ENCODE results near the gene ICAM5. TPM values are rescaled to one million over a fixed set of nuclear protein-coding genes. Genes with fewer than 3 reads are reported as not detected.

The ICAM5 gene
- total RNA-seq, 4 donors from 2014 or later = 0.31 to 1.1 (median 0.53) TPM

DNA sequence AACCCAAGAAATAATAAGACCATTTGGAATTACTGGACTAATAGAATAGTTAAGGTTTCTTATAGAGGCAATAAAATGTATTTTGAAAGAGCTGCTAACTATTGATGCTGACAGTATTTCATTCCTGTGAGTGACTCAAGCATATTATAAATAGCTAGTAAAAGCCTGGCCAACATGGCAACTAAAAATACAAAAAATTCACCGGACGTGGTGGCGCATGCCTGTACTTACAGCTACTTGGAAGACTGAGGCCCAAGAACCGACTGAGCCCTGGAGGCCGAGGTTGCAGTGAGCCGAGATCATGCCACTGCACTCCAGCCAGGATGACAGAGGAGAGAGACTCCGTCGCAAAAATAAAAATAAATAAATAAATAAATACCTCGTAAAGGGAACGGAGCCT lies 55.0 kb downstream of the ICAM5 start:
- no peak for ATAC-seq (ENCODE audit: low FRiP score)
- TF ChIP-seq, protein P1, sequence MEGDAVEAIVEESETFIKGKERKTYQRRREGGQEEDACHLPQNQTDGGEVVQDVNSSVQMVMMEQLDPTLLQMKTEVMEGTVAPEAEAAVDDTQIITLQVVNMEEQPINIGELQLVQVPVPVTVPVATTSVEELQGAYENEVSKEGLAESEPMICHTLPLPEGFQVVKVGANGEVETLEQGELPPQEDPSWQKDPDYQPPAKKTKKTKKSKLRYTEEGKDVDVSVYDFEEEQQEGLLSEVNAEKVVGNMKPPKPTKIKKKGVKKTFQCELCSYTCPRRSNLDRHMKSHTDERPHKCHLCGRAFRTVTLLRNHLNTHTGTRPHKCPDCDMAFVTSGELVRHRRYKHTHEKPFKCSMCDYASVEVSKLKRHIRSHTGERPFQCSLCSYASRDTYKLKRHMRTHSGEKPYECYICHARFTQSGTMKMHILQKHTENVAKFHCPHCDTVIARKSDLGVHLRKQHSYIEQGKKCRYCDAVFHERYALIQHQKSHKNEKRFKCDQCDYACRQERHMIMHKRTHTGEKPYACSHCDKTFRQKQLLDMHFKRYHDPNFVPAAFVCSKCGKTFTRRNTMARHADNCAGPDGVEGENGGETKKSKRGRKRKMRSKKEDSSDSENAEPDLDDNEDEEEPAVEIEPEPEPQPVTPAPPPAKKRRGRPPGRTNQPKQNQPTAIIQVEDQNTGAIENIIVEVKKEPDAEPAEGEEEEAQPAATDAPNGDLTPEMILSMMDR (IDR thresholded peaks at IDR 0.05) = no peak
- no peak for DNase-seq (ENCODE audit: low spot score)

Small RNA genes within 50 kb of the gene (small RNA-seq; reads per million reads assigned to genes)
- gene AC011511.1 (not detected), gene AC011511.4 (not detected)

Other genes with a start within 250 kb of the ICAM5 start
- gene SHFL, start 203.6 kb upstream of the ICAM5 start, total RNA-seq = 10 to 100 TPM; 20.7 to 36.7 (median 27.7) TPM
- under 1 TPM in 3 of 4 donors, not detected in 1; 0.31 to 0.84 (median 0.37) TPM for gene ANGPTL6, start 187.3 kb upstream of the ICAM5 start, total RNA-seq
- 10 to 100 TPM; 25.0 to 79.7 (median 32.0) TPM for gene PPAN, start 183.6 kb upstream of the ICAM5 start, total RNA-seq
- 10 to 100 TPM in 1 of 4 donors, 1 to 10 TPM in 3; 2.7 to 18.7 (median 4.7) TPM for gene P2RY11, start 178.3 kb upstream of the ICAM5 start, total RNA-seq
- 100 to 1,000 TPM; 223 to 282 (median 242) TPM for gene EIF3G, start 170.1 kb upstream of the ICAM5 start, total RNA-seq
- gene DNMT1, start 95.0 kb upstream of the ICAM5 start, total RNA-seq = 10 to 100 TPM; 38.4 to 84.7 (median 50.2) TPM
- 10 to 100 TPM; 15.1 to 16.8 (median 15.9) TPM for gene S1PR2, start 58.6 kb upstream of the ICAM5 start, total RNA-seq
- 10 to 100 TPM; 44.6 to 73.3 (median 65.7) TPM for gene MRPL4, start 37.7 kb upstream of the ICAM5 start, total RNA-seq
- 100 to 1,000 TPM in 2 of 4 donors, 10 to 100 TPM in 2; 20.7 to 286 (median 81.0) TPM for gene ICAM1, start 18.8 kb upstream of the ICAM5 start, total RNA-seq
- 1 to 10 TPM in 3 of 4 donors, under 1 TPM in 1; 0.82 to 7.5 (median 2.0) TPM for gene ICAM4, start 3.0 kb upstream of the ICAM5 start, total RNA-seq
- 1 to 10 TPM in 1 of 4 donors, under 1 TPM in 3; 0.19 to 2.4 (median 0.94) TPM for gene ZGLP1, start 19.9 kb downstream of the ICAM5 start, total RNA-seq
- gene FDX2, start 26.1 kb downstream of the ICAM5 start, total RNA-seq = 10 to 100 TPM in 3 of 4 donors, 1 to 10 TPM in 1; 9.0 to 26.2 (median 17.8) TPM
- 10 to 100 TPM; 12.4 to 23.9 (median 15.8) TPM for gene RAVER1, start 43.6 kb downstream of the ICAM5 start, total RNA-seq
- gene ICAM3, start 49.7 kb downstream of the ICAM5 start, total RNA-seq = 10 to 100 TPM in 1 of 4 donors, 1 to 10 TPM in 3; 7.7 to 41.1 (median 9.4) TPM
- 100 to 1,000 TPM in 1 of 4 donors, 10 to 100 TPM in 3; 60.2 to 137 (median 76.9) TPM for gene TYK2, start 90.6 kb downstream of the ICAM5 start, total RNA-seq
- gene CDC37, start 113.6 kb downstream of the ICAM5 start, total RNA-seq = 100 to 1,000 TPM; 146 to 308 (median 195) TPM
- gene PDE4A, start 130.6 kb downstream of the ICAM5 start, total RNA-seq = 10 to 100 TPM in 3 of 4 donors, 1 to 10 TPM in 1; 9.8 to 30.3 (median 16.2) TPM
- 10 to 100 TPM; 53.2 to 65.6 (median 59.3) TPM for gene KEAP1, start 213.4 kb downstream of the ICAM5 start, total RNA-seq
- under 1 TPM; 0.47 to 0.72 (median 0.56) TPM for gene S1PR5, start 227.5 kb downstream of the ICAM5 start, total RNA-seq